Endothelial cell of coronary artery (primary cell): Measurements from ENCODE around the gene P2RY2. TPM values are rescaled to one million over a fixed set of nuclear protein-coding genes. Genes with fewer than 3 reads are reported as not detected.

ENCODE experiments used
- total RNA-seq: library from RNA; depleted of rRNA; stranded (reverse); fragments of >200 nt; gene quantifications from 2 replicates; pipeline ENCODE4 v1.2.3, GENCODE V29; 2014

Gene P2RY2
- total RNA-seq: 4.0 and 5.9 TPM in 2 replicates

DNA sequence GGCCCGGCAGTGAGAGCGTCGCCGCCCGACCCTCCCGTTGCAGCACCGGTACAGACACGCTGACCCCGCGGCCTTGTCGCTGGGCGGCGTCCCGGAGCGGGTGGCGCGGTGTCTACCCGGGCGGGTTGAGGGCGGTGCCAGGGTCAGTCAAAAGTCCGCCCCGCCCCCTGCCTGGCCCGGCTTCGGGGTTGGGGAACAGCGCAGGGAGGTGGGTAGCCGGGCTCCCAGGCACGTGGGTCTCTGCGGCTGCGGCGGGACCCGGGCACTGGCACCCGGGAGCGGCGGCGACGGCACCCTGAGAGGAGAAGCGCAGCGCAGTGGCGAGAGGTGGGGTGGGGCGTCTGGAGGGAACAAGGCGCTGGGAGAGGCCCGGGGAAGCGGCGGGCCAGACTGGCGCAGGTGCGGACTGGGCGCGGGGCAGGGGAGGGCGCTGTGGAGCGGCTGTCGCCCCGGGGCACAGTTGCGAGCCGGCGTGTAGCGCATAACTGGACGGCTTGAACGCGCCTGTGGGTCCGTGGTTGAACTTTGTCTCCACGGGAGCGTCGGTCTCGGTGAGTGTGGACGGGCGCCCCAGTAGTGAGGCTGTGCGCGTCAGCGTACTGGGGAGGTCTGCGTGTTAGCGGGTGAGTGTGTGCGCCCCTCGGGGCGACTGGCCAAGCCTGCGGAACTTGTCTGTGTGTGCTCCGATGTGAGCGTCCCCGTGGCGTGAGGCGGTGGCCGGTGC, at the start of gene P2RY2:
TSS of gene P2RY2 (plus strand) at position 176 of the 724 bp plus-strand sequence. CDS start 15,879 bp downstream, outside the sequence.

DNA sequence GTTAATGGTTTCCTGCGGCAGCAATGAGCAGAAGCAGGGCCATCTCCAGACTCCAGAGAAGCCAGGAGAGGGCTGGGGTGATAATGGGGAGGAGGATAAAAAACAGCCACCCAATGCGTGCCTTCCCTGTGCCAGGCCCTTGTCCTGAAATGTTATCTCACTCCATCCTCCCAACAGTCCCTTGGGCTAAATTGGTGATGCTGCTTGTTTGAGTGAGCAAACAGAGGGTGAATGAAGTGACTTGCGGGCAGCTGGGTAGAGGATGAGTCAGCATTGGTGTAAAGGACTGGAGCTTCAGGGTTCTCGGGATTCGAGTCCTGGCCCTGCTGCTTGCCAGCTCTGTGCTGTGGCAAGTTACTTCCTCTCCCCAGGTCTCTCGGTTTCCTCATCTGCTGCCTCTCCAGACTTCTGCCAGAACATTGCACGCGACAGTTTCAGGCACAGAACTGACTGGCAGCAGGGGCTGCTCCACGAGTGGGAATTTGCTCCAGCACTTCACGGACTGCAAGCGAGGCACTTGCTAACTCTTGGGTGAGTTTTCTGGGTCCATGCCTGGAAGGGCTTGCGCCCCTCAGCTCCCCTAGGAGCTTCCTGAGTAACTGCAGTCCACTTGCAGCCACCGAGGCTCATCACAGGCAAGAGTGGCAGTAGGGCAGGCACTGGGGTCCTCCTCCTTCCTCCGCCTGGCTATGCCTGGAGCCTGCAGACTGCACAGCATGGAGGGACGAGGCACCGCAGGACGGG, 54.0 kb downstream of the P2RY2 start, which contains the start of gene P2RY6:
TSS of gene P2RY6 (plus strand) at position 403 of the 744 bp plus-strand sequence. CDS start 24,181 bp downstream, outside the sequence.

Other genes with a start within 250 kb of the P2RY2 start
- 15.0 and 16.4 TPM in 2 replicates for gene FCHSD2, start 76.0 kb upstream of the P2RY2 start, total RNA-seq
- gene P2RY6, start 54.1 kb downstream of the P2RY2 start, total RNA-seq: 0.09 TPM in 1 of 2 replicates, not detected in the other
- 21.4 and 34.0 TPM in 2 replicates for gene ARHGEF17, start 90.0 kb downstream of the P2RY2 start, total RNA-seq
- gene RELT, start 158.1 kb downstream of the P2RY2 start, total RNA-seq: 6.9 and 9.2 TPM in 2 replicates